Measurements from ENCODE around the gene ENTPD5. TPM values are rescaled to one million over a fixed set of nuclear protein-coding genes. Genes with fewer than 3 reads are reported as not detected.
"Not testable (repeated sequence)": the region's sequence is repeated elsewhere in the genome, so short reads cannot be mapped to it uniquely, and the experiment has no call there.

The ENTPD5 gene
- total and polyA plus RNA-seq, 4 donors = 38.1 to 276 (median 76.5) TPM

- no peak overlapping the region for H3K9ac ChIP-seq (ENCODE audit: low read depth in 1 of 2, low read length in 2 of 2)
- H3K27ac ChIP-seq (ENCODE audit: low read depth in 1 of 2, low read length in 2 of 2) = no peak overlapping the region
- peaks cover 2 to 4% (median 3%) of the 10 kb centered on the region in 4 donors for H3K4me1 ChIP-seq (ENCODE audit: control insufficient read depth in 4 of 4, insufficient read depth in 4 of 4, low read length in 3 of 4)
- no peaks in the 10 kb centered on the region for H3K27me3 ChIP-seq (ENCODE audit: control insufficient read depth in 4 of 4, insufficient read depth in 4 of 4, low read length in 3 of 4)
- no peak for TF ChIP-seq EGR1 (IDR thresholded peaks at IDR 0.05; ENCODE audit: low read depth in 2 of 2)
- no peak for TF ChIP-seq YY1 (IDR thresholded peaks at IDR 0.05)
- TF ChIP-seq SP1 (IDR thresholded peaks at IDR 0.05) = no peak
- no peak for TF ChIP-seq GABPA (IDR thresholded peaks at IDR 0.05 in 1 of 2, conservative IDR thresholded peaks at IDR 0.05 in 1 of 2)
- TF ChIP-seq MAX (IDR thresholded peaks at IDR 0.05) = no peak
- H3K4me3 ChIP-seq (ENCODE audit: low read depth in 1 of 3, low read length in 3 of 3) = no peak overlapping the region
- WGBS = 64% methylated on average over 2 of the region's 2 CpGs
- H3K36me3 ChIP-seq (ENCODE audit: control insufficient read depth in 4 of 4, insufficient read depth in 3 of 4, low read depth in 1 of 4, low read length in 3 of 4) = peaks cover 1 to 16% (median 8%) of the 10 kb centered on the region in 4 donors
- H3K9me3 ChIP-seq (ENCODE audit: control insufficient read depth in 4 of 4, low read length in 3 of 4) = no peaks in the 10 kb centered on the region
- no peak for DNase-seq (ENCODE audit: low spot score)
Measured at GRCh38 chr14:74008843-74009499, 10.1 kb downstream of the ENTPD5 start.

DNA sequence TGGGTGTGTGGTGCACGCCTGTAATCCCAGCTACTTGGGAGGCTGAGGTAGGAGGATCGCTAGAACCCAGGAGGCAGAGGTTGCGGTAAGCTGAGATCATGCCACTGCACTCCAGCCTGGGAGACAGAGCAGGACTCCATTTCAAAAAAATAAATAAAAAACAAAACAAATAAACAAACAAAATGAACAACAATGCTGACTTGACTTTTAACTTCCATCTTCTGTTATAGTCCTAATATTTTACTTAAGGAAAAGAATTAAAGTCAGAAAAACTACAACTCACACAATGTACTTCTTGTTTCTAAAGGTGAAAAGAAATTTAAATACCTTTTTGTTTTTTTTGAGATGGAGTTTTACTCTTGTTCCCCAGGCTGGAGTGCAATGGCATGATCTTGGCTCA, 13.4 kb downstream of the ENTPD5 start:
- H3K4me3 ChIP-seq (ENCODE audit: low read depth in 1 of 3, low read length in 3 of 3); H3K9me3 ChIP-seq (ENCODE audit: control insufficient read depth in 4 of 4, low read length in 3 of 4); H3K27ac ChIP-seq (ENCODE audit: low read depth in 1 of 2, low read length in 2 of 2); H3K27me3 ChIP-seq (ENCODE audit: control insufficient read depth in 4 of 4, insufficient read depth in 4 of 4, low read length in 3 of 4); DNase-seq (ENCODE audit: low spot score); H3K4me1 ChIP-seq (ENCODE audit: control insufficient read depth in 4 of 4, insufficient read depth in 4 of 4, low read length in 3 of 4); H3K9ac ChIP-seq (ENCODE audit: low read depth in 1 of 2, low read length in 2 of 2): not testable (repeated sequence)
- H3K36me3 ChIP-seq (ENCODE audit: control insufficient read depth in 4 of 4, insufficient read depth in 3 of 4, low read depth in 1 of 4, low read length in 3 of 4) = peaks cover 2 to 13% (median 7%) of the 10 kb centered on the region in 4 donors
- WGBS = 97% methylated on average over 3 of the region's 3 CpGs

GRCh38 chr14:73998726-73999125, 20.4 kb downstream of the ENTPD5 start:
- H3K9ac ChIP-seq (ENCODE audit: low read depth in 1 of 2, low read length in 2 of 2) = no peak overlapping the region
- peaks cover 12 to 45% (median 35%) of the 10 kb centered on the region in 4 donors for H3K4me1 ChIP-seq (ENCODE audit: control insufficient read depth in 4 of 4, insufficient read depth in 4 of 4, low read length in 3 of 4)
- no peak for TF ChIP-seq MAX (IDR thresholded peaks at IDR 0.05)
- TF ChIP-seq ZBTB33 (IDR thresholded peaks at IDR 0.05) = no peak
- no peak for TF ChIP-seq FOXA2 (IDR thresholded peaks at IDR 0.05)
- peak; percentile 42 for TF ChIP-seq HNF4G (IDR thresholded peaks at IDR 0.05)
- no peak for TF ChIP-seq YY1 (IDR thresholded peaks at IDR 0.05)
- peak; percentile 23 to 38 for TF ChIP-seq RXRA (IDR thresholded peaks at IDR 0.05)
- TF ChIP-seq JUND (IDR thresholded peaks at IDR 0.05) = no peak
- no peak for TF ChIP-seq CTCF (IDR thresholded peaks at IDR 0.05; ENCODE audit: low read depth, low read length, missing input control)
- TF ChIP-seq SP1 (IDR thresholded peaks at IDR 0.05) = peak; percentile 35
- TF ChIP-seq HNF4A (conservative IDR thresholded peaks at IDR 0.05) = peak; percentile 81 to 82
- H3K36me3 ChIP-seq (ENCODE audit: control insufficient read depth in 4 of 4, insufficient read depth in 3 of 4, low read depth in 1 of 4, low read length in 3 of 4) = peaks cover 0 to 5% (median under 1%) of the 10 kb centered on the region in 4 donors
- no peaks in the 10 kb centered on the region for H3K9me3 ChIP-seq (ENCODE audit: control insufficient read depth in 4 of 4, low read length in 3 of 4)
- H3K4me3 ChIP-seq (ENCODE audit: low read depth in 1 of 3, low read length in 3 of 3) = no peak overlapping the region
- DNase-seq (ENCODE audit: low spot score) = no peak
- H3K27me3 ChIP-seq (ENCODE audit: control insufficient read depth in 4 of 4, insufficient read depth in 4 of 4, low read length in 3 of 4) = no peaks in the 10 kb centered on the region
- peak overlapping the region; percentile 18 to 46 for H3K27ac ChIP-seq (ENCODE audit: low read depth in 1 of 2, low read length in 2 of 2)
- 51% methylated on average over 2 of the region's 2 CpGs for WGBS

All from liver (tissue), 9 donors.